Effector memory CD8-positive, alpha-beta T cell (primary cell): Measurements from ENCODE around the gene POP4.

Source experiments
- ATAC-seq: fragments of 150-1000 bp; cut with Tn5 transposase; replicated peaks from 2 replicates; pipeline ENCODE4 v1.10.0; 2021; ENCODE audit warnings: mild to moderate bottlenecking, moderate library complexity
- DNase-seq, 3 experiments: peaks; one replicate each; pipeline ENCODE4 v3.0.0; 2021
- H3K27ac Mint-ChIP-seq, 2 donors: one replicate each; pipeline ENCODE4 v1.8.0; 2022; ENCODE audit warnings: mild to moderate bottlenecking in 2 of 2, mixed read lengths in 2 of 2, moderate library complexity in 2 of 2
- H3K27me3 Mint-ChIP-seq, 2 donors: one replicate each; pipeline ENCODE4 v1.8.0; 2022; ENCODE audit warnings: mixed read lengths in 2 of 2
- H3K36me3 Mint-ChIP-seq: one replicate; pipeline ENCODE4 v1.8.0; 2022; ENCODE audit warnings: mild to moderate bottlenecking, moderate library complexity, mixed read lengths; ENCODE audit not compliant: insufficient read depth
- H3K4me1 Mint-ChIP-seq, 2 donors: one replicate each; pipeline ENCODE4 v1.8.0; 2022; ENCODE audit warnings: low read depth in 2 of 2, mixed read lengths in 2 of 2
- H3K4me3 Mint-ChIP-seq, 2 donors: one replicate each; pipeline ENCODE4 v1.8.0; 2022; ENCODE audit warnings: mild to moderate bottlenecking in 2 of 2, mixed read lengths in 2 of 2, moderate library complexity in 2 of 2
- H3K9me3 Mint-ChIP-seq, 2 donors: one replicate each; pipeline ENCODE4 v1.8.0; 2022; ENCODE audit warnings: mixed read lengths in 2 of 2

The POP4 gene

DNA sequence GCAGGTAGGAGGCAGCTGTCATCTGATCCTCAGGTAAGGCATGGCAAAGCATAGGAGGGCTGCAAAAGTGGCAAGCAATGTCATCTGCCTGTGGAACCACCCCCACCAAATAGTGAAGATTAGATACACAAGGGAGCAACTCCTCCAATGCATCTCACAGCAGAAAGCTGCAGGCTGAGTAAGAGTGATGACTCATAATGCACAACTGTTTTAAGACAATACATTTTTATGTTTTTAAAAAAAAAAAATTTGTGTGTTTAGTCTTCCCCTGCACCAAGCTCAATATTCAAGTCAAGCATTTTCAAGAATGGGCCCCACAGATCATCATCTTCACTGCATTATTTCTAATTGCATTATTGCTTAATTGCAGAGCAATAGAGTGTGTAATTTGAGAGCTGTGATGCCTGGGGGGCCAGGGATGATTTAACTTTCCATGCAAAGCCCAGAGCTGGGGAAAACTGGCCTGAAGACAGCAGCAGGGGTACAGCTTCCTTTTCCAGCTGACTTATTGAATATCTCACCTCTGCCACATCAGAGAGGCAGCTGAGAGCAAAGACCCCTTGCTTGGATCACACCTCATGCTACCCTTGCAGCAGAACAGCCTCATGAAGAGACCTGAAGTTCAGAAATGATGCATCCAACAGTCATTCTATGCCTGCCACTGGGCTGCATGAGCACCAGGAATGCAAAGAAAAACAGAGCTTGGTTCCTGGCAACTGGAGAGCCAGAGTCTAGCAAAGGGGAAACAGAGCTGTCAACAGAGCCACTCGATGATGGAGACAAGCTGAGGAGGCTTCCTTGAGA, 22.7 kb upstream of the POP4 start:
- peaks cover 11 to 17% of the 10 kb centered on the region in 2 donors for H3K4me1 Mint-ChIP-seq
- DNase-seq = no peak
- H3K27me3 Mint-ChIP-seq = peaks cover 15 to 32% of the 10 kb centered on the region in 2 donors
- no peak overlapping the region for H3K4me3 Mint-ChIP-seq
- peak overlapping the region in 1 of 2 donors; percentile 84 for H3K27ac Mint-ChIP-seq
- H3K9me3 Mint-ChIP-seq = no peaks in the 10 kb centered on the region
- ATAC-seq = no peak
- no peaks in the 10 kb centered on the region for H3K36me3 Mint-ChIP-seq

DNA sequence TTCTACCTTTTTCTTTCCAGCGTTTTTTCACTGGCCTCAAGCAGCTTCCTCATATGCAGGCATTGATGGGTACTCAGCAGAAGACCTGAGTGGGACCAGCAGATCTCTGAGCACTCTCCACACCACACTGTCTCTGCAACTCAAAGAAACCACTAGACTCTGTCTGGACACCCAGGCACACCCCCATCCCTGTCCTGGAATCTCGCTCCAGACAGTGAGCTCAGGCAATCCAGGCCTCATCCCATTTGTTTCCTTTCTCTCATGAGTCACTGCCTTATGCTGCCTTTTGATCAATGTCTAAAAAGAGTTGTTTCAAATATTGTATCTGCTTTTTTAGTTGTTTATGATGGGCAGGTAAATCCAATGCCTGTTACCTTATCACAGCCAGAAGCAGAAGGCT, 19.7 kb upstream of the POP4 start:
- H3K4me3 Mint-ChIP-seq = peak overlapping the region in 1 of 2 donors; percentile 28
- H3K9me3 Mint-ChIP-seq = no peaks in the 10 kb centered on the region
- H3K4me1 Mint-ChIP-seq = peaks cover 11 to 21% of the 10 kb centered on the region in 2 donors
- peak overlapping the region; percentile 78 to 93 for H3K27ac Mint-ChIP-seq
- peaks cover 0 to 4% of the 10 kb centered on the region in 2 donors for H3K27me3 Mint-ChIP-seq
- no peaks in the 10 kb centered on the region for H3K36me3 Mint-ChIP-seq
- DNase-seq (no peak), ATAC-seq (no peak)

DNA sequence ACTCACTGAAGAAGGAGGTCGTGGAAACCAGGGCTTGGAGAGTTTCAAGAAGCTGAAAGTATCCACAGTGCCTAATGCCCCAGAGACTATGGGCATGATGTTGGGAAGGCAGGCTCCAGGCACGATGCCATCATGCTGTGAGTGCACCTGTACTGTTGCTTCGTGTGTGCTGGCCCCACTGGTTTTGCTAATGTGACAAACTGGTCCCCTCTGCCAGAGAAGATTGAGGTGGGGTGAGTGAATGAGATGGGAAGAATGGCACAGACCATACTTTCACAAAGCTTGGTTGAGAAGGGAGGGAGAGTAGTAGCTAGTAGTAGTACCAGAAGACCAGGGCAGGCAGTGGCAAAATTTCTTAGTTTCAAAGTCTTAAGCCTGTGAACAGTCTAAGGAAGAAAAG, 19.0 kb upstream of the POP4 start:
- DNase-seq (no peak), ATAC-seq (no peak)
- Mint-ChIP-seq H3K4me3 (peak overlapping the region in 1 of 2 donors; percentile 28), H3K4me1 (peaks cover 11 to 21% of the 10 kb centered on the region in 2 donors), H3K27ac (peak overlapping the region; percentile 78 to 93), H3K36me3 (no peaks in the 10 kb centered on the region), H3K27me3 (peaks cover 5 to 9% of the 10 kb centered on the region in 2 donors), H3K9me3 (no peaks in the 10 kb centered on the region)

DNA sequence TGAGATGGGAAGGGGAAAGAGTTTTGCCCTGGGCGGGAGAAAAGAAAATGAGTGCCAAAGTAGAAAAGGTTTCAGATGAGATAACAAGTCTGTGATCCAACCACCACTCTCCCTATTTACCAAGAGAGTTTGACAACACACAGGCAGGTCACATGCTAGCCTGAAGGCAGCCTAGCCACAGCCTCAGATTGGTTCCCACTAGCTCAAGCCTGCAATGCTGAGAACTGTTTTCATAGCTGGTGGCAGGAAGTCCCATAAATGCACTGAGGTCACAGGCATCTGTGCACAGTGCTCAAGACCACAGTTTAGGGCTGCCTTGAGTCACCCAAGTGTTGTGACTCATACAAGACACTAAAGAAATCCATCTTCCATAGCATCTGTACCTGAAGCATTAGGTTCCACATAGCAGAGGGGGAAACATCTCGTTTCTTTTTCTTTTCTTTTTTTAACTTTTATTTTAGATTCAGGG, 18.5 kb upstream of the POP4 start:
- H3K36me3 Mint-ChIP-seq = no peaks in the 10 kb centered on the region
- ATAC-seq (peak; percentile 99), DNase-seq (peak; percentile 50 to 66 (median 52))
- peaks cover 5 to 13% of the 10 kb centered on the region in 2 donors for H3K27me3 Mint-ChIP-seq
- no peaks in the 10 kb centered on the region for H3K9me3 Mint-ChIP-seq
- peak overlapping the region in 1 of 2 donors; percentile 28 for H3K4me3 Mint-ChIP-seq
- peaks cover 11 to 21% of the 10 kb centered on the region in 2 donors for H3K4me1 Mint-ChIP-seq
- peak overlapping the region; percentile 78 to 93 for H3K27ac Mint-ChIP-seq

DNA sequence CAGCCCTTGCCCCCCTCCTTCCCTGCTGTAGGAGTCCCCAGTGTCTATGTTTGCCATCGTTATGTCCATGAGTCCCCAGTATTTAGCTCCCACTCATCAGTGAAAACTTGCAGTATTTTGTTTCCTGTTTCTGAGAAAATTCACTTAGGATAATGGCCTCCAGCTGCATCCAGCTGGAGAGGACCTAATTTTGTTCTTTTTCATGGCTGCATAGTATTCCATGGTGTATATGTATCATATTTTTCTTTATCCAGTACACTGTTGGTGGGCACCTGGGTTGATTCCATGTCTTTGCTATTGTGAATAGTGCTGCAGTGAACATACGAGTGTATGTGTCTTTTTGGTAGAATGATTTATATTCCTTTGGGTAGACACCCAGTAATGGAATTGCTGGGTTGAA, 18.0 kb upstream of the POP4 start:
- no peak for DNase-seq
- H3K27me3 Mint-ChIP-seq = peaks cover 5 to 19% of the 10 kb centered on the region in 2 donors
- no peak for ATAC-seq
- no peaks in the 10 kb centered on the region for H3K36me3 Mint-ChIP-seq
- H3K4me3 Mint-ChIP-seq = no peak overlapping the region
- H3K9me3 Mint-ChIP-seq = no peaks in the 10 kb centered on the region
- peaks cover 11 to 21% of the 10 kb centered on the region in 2 donors for H3K4me1 Mint-ChIP-seq
- peak overlapping the region; percentile 78 to 93 for H3K27ac Mint-ChIP-seq

DNA sequence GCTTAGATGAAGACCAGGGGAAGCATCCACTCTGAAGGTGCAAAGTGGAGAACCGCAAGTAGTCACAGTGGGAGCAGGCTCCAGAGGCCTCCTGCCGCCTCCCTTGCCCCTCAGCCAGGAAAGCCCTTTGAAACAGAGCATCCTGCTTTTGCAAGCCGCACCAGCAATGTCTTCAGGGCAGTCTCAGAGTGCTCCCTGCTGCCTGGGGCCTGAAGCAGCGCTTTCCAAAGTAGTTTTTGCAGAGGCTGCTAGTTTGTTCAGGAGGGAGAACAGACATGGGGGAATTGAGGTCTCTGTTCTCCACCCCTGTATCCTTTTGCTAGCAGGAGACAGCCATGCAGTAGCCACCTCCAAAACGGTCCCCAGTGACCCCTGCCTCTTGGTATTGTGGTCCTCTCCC, 15.8 kb upstream of the POP4 start:
- H3K36me3 Mint-ChIP-seq = no peaks in the 10 kb centered on the region

DNA sequence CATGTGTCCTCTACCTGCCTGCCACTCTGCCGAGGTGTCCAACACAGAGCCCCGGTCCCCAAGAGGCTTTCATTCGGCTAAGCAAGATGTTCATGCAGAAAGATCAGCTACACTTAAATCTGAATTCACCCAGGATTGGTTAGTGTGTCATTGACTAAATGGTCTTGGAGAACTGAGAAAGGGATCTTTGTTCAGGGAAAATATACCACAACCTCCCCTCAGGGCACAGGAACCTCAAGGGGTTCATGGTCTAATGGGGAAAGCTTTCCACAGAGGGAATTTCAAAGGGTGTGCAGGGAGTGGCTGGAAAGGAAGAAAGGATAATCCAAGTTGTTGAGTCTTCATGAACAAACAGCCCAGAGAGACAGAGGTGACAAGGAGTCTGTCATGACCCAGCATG, 14.4 kb upstream of the POP4 start:
- ATAC-seq = no peak
- peaks cover 10 to 19% of the 10 kb centered on the region in 2 donors for H3K4me1 Mint-ChIP-seq
- no peak overlapping the region for H3K27ac Mint-ChIP-seq
- H3K4me3 Mint-ChIP-seq = no peak overlapping the region
- no peaks in the 10 kb centered on the region for H3K9me3 Mint-ChIP-seq
- no peaks in the 10 kb centered on the region for H3K36me3 Mint-ChIP-seq
- DNase-seq = no peak
- peaks cover 11 to 55% of the 10 kb centered on the region in 2 donors for H3K27me3 Mint-ChIP-seq

More for the DNA sequence above, 15.8 kb upstream of the POP4 start:
- H3K27ac Mint-ChIP-seq = no peak overlapping the region
- H3K4me1 Mint-ChIP-seq = peaks cover 10 to 21% of the 10 kb centered on the region in 2 donors
- DNase-seq (no peak), ATAC-seq (no peak)
- H3K9me3 Mint-ChIP-seq = no peaks in the 10 kb centered on the region
- H3K27me3 Mint-ChIP-seq = peaks cover 11 to 41% of the 10 kb centered on the region in 2 donors
- H3K4me3 Mint-ChIP-seq = no peak overlapping the region

DNA sequence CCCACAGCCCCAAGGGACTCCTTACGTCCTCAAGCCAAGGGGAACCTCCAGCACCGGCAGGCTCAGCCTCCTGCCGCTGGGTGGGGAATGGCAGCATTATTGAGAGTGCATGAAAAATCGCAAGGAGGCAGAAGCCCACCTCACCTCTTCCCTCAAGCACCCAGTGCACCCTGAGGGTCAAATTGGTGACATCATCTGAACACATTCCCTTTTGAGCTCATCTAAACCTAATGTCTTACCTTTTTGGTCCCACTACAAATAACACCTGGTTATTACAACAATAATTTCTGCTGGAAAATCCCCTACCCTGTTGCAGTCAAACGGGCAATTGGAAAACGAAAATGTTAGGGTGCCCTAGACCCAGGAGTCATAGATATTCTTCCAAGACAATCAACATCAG, 12.2 kb upstream of the POP4 start:
- Mint-ChIP-seq H3K27me3 (peaks cover 11 to 71% of the 10 kb centered on the region in 2 donors), H3K4me1 (no peaks in the 10 kb centered on the region), H3K27ac (peak overlapping the region in 1 of 2 donors; percentile 56), H3K4me3 (no peak overlapping the region), H3K36me3 (no peaks in the 10 kb centered on the region), H3K9me3 (no peaks in the 10 kb centered on the region)
- ATAC-seq (no peak), DNase-seq (no peak)

DNA sequence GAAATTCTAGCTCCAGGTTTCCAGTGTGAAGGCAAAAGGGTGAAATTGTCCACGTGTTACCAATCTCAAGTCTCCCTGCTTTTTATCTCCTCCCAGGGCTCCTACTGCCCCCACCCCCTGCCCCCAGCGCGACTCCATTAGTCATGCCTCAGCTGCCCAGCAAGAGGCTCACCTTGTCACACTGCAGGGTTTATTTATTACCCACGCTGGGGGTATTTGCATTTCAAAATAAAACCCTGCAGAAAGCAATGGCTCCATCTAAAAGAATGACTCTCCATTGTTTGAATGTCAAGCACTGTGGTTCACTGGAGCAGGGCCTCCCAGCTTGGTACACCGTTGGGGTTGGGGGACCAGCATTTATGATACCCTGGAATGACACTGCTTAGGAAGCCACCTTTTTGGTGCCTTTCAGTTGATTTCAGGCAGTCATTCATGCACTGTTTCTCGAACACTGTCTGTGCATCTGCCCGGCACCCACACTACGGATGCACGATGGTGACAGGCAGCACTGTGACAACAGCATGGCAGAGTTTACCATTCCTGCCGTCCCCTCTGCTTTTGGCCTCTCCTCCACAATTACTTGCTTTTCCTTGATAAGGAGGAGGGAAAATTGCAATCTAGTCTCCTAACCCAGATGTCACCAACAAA, 9.9 kb upstream of the POP4 start:
- no peak for DNase-seq

DNA sequence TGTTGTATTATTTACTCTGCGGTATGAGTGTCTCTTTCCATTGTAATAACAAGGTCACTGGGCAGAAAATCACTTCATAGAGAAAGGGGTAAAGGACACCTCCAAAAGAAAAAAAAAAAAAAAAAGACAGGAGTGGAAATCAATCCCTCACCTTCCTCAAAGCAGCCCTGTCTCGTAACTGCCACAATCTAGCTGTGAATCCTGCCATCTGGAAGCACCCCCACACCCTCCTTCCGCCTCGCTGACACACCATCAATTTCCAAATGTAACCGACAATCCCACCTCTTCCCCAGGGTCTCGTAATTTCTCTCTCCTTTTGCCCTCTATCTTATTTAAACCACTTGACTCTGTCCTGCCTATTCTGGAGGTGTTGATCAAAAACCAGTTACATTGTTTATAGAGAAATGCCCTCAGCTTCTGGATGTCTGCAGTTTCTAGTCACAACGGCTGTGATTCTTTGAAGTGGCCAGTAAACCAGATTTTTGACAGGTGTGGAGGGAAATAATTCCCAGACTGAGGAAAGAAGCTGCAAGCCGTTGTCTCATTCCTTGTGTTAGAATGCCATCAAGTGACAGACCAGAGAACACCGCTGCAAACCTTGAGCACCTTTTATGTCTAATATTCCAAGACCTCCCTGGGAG, 9.1 kb upstream of the POP4 start:
- no peaks in the 10 kb centered on the region for H3K4me1 Mint-ChIP-seq
- ATAC-seq (no peak), DNase-seq (no peak)
- H3K36me3 Mint-ChIP-seq = no peaks in the 10 kb centered on the region
- no peak overlapping the region for H3K27ac Mint-ChIP-seq
- H3K27me3 Mint-ChIP-seq = peaks cover 6 to 63% of the 10 kb centered on the region in 2 donors
- H3K9me3 Mint-ChIP-seq = no peaks in the 10 kb centered on the region
- H3K4me3 Mint-ChIP-seq = no peak overlapping the region

More for the DNA sequence above, 9.9 kb upstream of the POP4 start:
- Mint-ChIP-seq H3K9me3 (no peaks in the 10 kb centered on the region), H3K4me1 (no peaks in the 10 kb centered on the region), H3K36me3 (no peaks in the 10 kb centered on the region), H3K27me3 (peaks cover 11 to 71% of the 10 kb centered on the region in 2 donors), H3K4me3 (no peak overlapping the region), H3K27ac (no peak overlapping the region)
- ATAC-seq = no peak

DNA sequence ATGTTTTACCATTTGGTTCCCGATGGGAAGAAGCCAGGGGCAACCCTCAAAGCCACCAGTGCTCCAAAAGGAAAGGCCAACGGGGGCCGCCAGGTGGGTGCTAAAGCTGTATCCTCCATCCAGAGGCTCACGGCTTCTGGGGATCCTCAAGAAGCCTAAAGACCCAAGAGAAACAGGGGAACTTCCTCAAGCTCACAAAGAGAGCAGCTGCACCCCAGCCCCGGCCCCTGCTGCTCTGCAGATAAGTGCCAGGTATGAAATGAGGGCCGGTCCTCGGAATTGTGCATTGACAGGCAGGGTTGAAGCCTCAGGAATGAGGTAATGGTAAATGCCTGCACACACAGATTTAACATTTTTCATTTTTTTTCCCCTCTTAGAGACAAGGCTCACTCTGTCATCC, 8.0 kb upstream of the POP4 start:
- no peaks in the 10 kb centered on the region for H3K36me3 Mint-ChIP-seq
- no peak for ATAC-seq
- no peak for DNase-seq
- H3K4me3 Mint-ChIP-seq = no peak overlapping the region
- no peaks in the 10 kb centered on the region for H3K9me3 Mint-ChIP-seq
- H3K27me3 Mint-ChIP-seq = peaks cover 6 to 52% of the 10 kb centered on the region in 2 donors
- H3K4me1 Mint-ChIP-seq = no peaks in the 10 kb centered on the region
- no peak overlapping the region for H3K27ac Mint-ChIP-seq

DNA sequence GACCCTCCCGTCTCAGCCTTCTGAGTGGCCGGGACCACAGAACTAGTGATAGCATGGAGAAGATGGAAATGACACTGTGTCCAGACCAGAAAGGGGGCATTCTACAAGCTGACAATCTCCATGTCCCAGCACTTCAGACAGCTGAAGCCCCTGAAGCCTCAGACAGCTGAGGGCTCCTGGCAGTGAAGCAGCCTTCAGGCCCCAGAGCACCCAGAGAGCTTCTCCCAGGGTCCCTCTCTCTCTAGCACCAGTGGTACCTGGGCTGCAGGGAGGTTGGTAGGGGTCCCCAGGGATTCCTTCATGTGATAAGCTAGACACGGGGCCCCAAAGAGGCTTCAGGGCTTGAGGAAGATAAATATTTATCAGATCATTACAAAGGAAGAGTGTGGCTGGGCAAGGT, 7.6 kb upstream of the POP4 start:
- ATAC-seq (no peak), DNase-seq (no peak)
- Mint-ChIP-seq H3K4me1 (no peaks in the 10 kb centered on the region), H3K36me3 (no peaks in the 10 kb centered on the region), H3K27me3 (peaks cover 4 to 48% of the 10 kb centered on the region in 2 donors), H3K27ac (peak overlapping the region in 1 of 2 donors; percentile 44), H3K4me3 (no peak overlapping the region), H3K9me3 (no peaks in the 10 kb centered on the region)

DNA sequence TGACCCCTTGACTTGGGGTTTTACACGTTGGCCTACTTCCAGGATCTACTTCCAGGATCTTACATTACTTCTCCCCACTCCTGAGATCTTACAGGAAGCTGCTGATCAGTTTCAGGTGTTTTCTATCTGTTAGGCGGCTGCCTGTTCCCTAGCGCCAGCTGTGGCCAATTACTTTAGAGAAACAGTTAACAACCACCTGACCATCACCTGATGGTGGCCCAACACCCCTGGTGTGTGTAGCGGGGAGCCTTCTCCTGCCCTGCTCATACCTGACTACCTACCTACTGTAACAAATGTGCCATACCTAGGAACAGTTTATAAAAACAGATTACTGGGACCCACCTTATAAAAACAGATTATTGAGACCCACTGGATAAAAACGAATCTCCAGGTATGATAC, 2.8 kb upstream of the POP4 start:
- Mint-ChIP-seq H3K4me3 (no peak overlapping the region), H3K36me3 (peaks cover 15% of the 10 kb centered on the region), H3K4me1 (peaks cover 11 to 13% of the 10 kb centered on the region in 2 donors), H3K9me3 (no peaks in the 10 kb centered on the region), H3K27me3 (peaks cover 0 to 6% of the 10 kb centered on the region in 2 donors), H3K27ac (no peak overlapping the region)
- no peak for ATAC-seq
- no peak for DNase-seq
